ENCODE results near the gene CD55.

Gene CD55

GRCh38 chr1:207364614-207365013 is 43.1 kb downstream of the CD55 start:
- H3K36me3 ChIP-seq (ENCODE audit: control insufficient read depth, insufficient read depth, low read length), result no peaks in the 10 kb centered on the region

DNA sequence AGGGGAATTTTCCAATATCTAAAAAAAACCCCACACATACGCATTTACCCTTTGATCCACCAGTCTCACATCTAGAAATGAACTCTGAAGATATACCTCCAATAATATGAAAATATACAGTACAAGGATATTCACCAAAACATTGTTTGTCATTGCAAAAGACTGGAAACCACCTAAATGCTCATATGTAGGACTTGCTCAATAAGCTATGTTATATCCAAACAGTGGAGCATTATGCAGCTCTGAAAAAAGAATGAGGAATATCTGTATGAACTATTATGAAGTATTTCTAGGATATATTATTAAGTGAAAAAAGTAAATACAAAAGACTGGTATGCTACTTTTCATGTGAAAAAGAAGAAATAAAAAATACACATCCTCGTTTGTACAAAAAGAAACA is 43.6 kb downstream of the CD55 start:
- no peaks in the 10 kb centered on the region for H3K9me3 ChIP-seq (ENCODE audit: control insufficient read depth, insufficient read depth, low read depth, low read length)
- H3K27me3 ChIP-seq (ENCODE audit: control insufficient read depth, insufficient read depth, low read length), result no peaks in the 10 kb centered on the region
- no peak overlapping the region for H3K27ac ChIP-seq (ENCODE audit: low read depth, low read length)
- peaks cover 4% of the 10 kb centered on the region for H3K4me1 ChIP-seq (ENCODE audit: control insufficient read depth, insufficient read depth, low read length)
- H3K9ac ChIP-seq (ENCODE audit: low read length), result no peak overlapping the region
- no peaks in the 10 kb centered on the region for H3K36me3 ChIP-seq (ENCODE audit: control insufficient read depth, insufficient read depth, low read length)
- H3K4me3 ChIP-seq (ENCODE audit: low read depth, low read length), result no peak overlapping the region

More at GRCh38 chr1:207364614-207365013, 43.1 kb downstream of the CD55 start:
- no peaks in the 10 kb centered on the region for H3K9me3 ChIP-seq (ENCODE audit: control insufficient read depth, insufficient read depth, low read depth, low read length)
- H3K4me1 ChIP-seq (ENCODE audit: control insufficient read depth, insufficient read depth, low read length), result peaks cover 4% of the 10 kb centered on the region
- no peaks in the 10 kb centered on the region for H3K27me3 ChIP-seq (ENCODE audit: control insufficient read depth, insufficient read depth, low read length)
- H3K27ac ChIP-seq (ENCODE audit: low read depth, low read length), result no peak overlapping the region
- H3K9ac ChIP-seq (ENCODE audit: low read length), result no peak overlapping the region
- no peak overlapping the region for H3K4me3 ChIP-seq (ENCODE audit: low read depth, low read length)

GRCh38 chr1:207366022-207366421 is 44.5 kb downstream of the CD55 start:
- Histone ChIP-seq H3K4me3 (ENCODE audit: low read depth, low read length) (no peak overlapping the region), H3K4me1 (ENCODE audit: control insufficient read depth, insufficient read depth, low read length) (peaks cover 4% of the 10 kb centered on the region), H3K9ac (ENCODE audit: low read length) (no peak overlapping the region), H3K36me3 (ENCODE audit: control insufficient read depth, insufficient read depth, low read length) (no peaks in the 10 kb centered on the region), H3K27ac (ENCODE audit: low read depth, low read length) (no peak overlapping the region), H3K9me3 (ENCODE audit: control insufficient read depth, insufficient read depth, low read depth, low read length) (0 out of 2 replicates have a peak, but pooled peaks cover 1% of the 10 kb centered on the region), H3K27me3 (ENCODE audit: control insufficient read depth, insufficient read depth, low read length) (no peaks in the 10 kb centered on the region)

DNA sequence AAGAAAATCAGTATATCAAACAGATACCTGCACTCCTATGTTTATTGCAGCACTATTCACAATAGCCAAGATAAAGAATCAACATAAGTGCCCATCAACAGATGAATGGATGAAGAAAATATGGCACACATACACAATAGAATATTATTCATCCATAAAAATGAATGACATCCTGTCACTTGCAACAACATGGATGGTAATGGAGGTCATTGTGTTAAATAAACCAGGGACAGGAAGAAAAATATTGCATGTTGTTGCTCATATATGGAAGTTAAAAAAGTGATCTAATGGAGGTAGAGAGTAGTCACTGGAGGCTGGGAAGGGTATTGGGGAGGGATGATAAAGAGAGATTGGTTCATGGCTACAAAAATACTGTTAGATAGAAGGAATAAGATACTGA is 67.2 kb downstream of the CD55 start:
- H3K36me3 ChIP-seq (ENCODE audit: control insufficient read depth, insufficient read depth, low read length), result no peaks in the 10 kb centered on the region
- no peak overlapping the region for H3K9ac ChIP-seq (ENCODE audit: low read length)
- no peak overlapping the region for H3K4me3 ChIP-seq (ENCODE audit: low read depth, low read length)
- H3K9me3 ChIP-seq (ENCODE audit: control insufficient read depth, insufficient read depth, low read depth, low read length), result no peaks in the 10 kb centered on the region
- no peak overlapping the region for H3K27ac ChIP-seq (ENCODE audit: low read depth, low read length)
- no peaks in the 10 kb centered on the region for H3K4me1 ChIP-seq (ENCODE audit: control insufficient read depth, insufficient read depth, low read length)
- H3K27me3 ChIP-seq (ENCODE audit: control insufficient read depth, insufficient read depth, low read length), result no peaks in the 10 kb centered on the region

DNA sequence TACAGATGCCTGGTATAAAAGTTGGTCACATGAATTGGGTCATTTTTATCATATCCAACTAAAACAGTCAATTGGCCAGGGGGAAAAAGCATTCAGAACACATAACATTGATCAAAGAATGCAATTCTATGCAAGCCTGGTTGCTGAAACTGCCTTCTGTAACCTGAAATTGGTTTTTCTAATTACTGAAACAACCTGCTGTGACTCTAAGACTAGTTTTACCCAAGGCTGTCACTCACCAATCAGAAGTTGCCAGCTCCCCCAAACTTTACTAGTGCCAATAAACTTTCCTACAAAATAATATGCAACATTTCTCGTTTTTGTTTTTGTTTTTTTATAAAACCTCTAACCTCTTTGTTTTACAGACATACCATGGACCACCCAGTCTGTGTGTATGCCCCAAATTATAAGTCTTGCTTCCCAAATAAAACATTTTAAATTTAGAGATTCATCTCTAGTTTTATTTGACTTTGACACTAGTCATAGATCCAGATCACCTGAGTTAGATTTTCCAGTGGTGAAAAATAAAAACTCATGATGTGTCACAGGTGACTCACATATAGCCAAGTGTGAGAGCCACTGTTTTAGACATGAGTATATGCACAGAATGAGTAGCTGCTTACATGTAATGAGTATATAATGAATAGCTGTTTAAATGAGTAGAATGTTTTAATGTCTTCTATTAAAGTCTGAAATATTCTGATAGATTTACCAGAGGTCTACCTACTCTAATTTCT is 68.4 kb downstream of the CD55 start:
- H3K27ac ChIP-seq (ENCODE audit: low read depth, low read length), result no peak overlapping the region

GRCh38 chr1:207393610-207394009 is 72.1 kb downstream of the CD55 start:
- no peak overlapping the region for H3K27ac ChIP-seq (ENCODE audit: low read depth, low read length)
- H3K9me3 ChIP-seq (ENCODE audit: control insufficient read depth, insufficient read depth, low read depth, low read length), result no peaks in the 10 kb centered on the region
- no peaks in the 10 kb centered on the region for H3K27me3 ChIP-seq (ENCODE audit: control insufficient read depth, insufficient read depth, low read length)
- no peak overlapping the region for H3K9ac ChIP-seq (ENCODE audit: low read length)
- no peak overlapping the region for H3K4me3 ChIP-seq (ENCODE audit: low read depth, low read length)
- no peaks in the 10 kb centered on the region for H3K36me3 ChIP-seq (ENCODE audit: control insufficient read depth, insufficient read depth, low read length)
- no peaks in the 10 kb centered on the region for H3K4me1 ChIP-seq (ENCODE audit: control insufficient read depth, insufficient read depth, low read length)

More for the DNA sequence above, 68.4 kb downstream of the CD55 start:
- Histone ChIP-seq H3K4me3 (ENCODE audit: low read depth, low read length) (no peak overlapping the region), H3K9me3 (ENCODE audit: control insufficient read depth, insufficient read depth, low read depth, low read length) (no peaks in the 10 kb centered on the region), H3K4me1 (ENCODE audit: control insufficient read depth, insufficient read depth, low read length) (no peaks in the 10 kb centered on the region), H3K36me3 (ENCODE audit: control insufficient read depth, insufficient read depth, low read length) (no peaks in the 10 kb centered on the region), H3K9ac (ENCODE audit: low read length) (no peak overlapping the region), H3K27me3 (ENCODE audit: control insufficient read depth, insufficient read depth, low read length) (no peaks in the 10 kb centered on the region)

DNA sequence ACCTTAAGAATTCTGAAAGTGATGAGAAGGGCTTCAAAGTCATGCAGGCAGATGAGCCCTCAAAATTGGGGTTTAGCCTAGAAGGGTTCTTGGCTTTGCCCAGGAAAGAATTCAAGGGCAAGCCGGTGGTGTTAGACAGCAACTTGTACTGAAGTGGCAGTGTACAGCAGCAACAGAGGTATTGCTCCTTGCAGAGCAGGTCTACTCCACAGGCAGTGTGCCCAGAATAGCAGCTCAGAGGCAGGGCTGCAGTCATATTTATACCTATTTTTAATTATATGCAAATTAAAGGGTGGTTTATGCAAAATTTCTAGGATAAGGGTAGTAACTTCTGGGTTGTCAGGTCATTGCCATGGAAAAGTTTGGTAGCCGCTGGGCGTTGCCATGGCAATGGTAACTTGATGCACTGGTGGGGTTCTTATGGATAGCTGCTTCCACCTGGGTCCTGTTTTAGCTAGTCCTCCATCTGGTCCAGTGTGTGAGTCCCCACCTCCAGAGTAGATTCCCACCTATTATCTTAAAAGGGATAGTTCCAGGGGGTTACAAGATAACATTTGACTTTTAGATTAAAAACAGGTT is 74.8 kb downstream of the CD55 start:
- Histone ChIP-seq H3K9me3 (ENCODE audit: control insufficient read depth, insufficient read depth, low read depth, low read length) (no peaks in the 10 kb centered on the region), H3K27ac (ENCODE audit: low read depth, low read length) (no peak overlapping the region), H3K4me3 (ENCODE audit: low read depth, low read length) (no peak overlapping the region), H3K36me3 (ENCODE audit: control insufficient read depth, insufficient read depth, low read length) (no peaks in the 10 kb centered on the region), H3K4me1 (ENCODE audit: control insufficient read depth, insufficient read depth, low read length) (no peaks in the 10 kb centered on the region), H3K27me3 (ENCODE audit: control insufficient read depth, insufficient read depth, low read length) (no peaks in the 10 kb centered on the region), H3K9ac (ENCODE audit: low read length) (no peak overlapping the region)

DNA sequence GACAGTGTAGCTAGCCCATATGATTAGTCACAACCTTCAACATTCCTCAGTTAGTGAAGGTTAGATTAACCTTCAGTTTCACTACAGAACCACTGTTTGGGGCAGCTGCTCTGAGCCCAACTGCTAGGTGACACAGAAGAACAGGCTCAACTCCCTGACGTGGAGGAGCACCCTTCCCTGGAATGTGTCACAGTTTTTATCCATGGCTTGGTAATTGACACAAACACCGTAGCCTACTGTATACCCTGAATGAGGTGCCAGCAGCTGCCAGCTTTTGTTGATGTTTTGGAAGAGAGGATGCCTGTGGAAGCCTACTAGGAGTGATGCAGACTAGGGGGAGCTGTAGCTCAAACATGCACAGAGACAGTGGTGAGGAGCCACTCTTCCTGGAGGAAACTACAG is 76.0 kb downstream of the CD55 start:
- Histone ChIP-seq H3K36me3 (ENCODE audit: control insufficient read depth, insufficient read depth, low read length) (no peaks in the 10 kb centered on the region), H3K4me1 (ENCODE audit: control insufficient read depth, insufficient read depth, low read length) (no peaks in the 10 kb centered on the region), H3K27ac (ENCODE audit: low read depth, low read length) (no peak overlapping the region), H3K9ac (ENCODE audit: low read length) (no peak overlapping the region), H3K27me3 (ENCODE audit: control insufficient read depth, insufficient read depth, low read length) (no peaks in the 10 kb centered on the region), H3K9me3 (ENCODE audit: control insufficient read depth, insufficient read depth, low read depth, low read length) (no peaks in the 10 kb centered on the region), H3K4me3 (ENCODE audit: low read depth, low read length) (no peak overlapping the region)

GRCh38 chr1:207398986-207399385 is 77.5 kb downstream of the CD55 start:
- H3K4me1 ChIP-seq (ENCODE audit: control insufficient read depth, insufficient read depth, low read length), result no peaks in the 10 kb centered on the region
- H3K9me3 ChIP-seq (ENCODE audit: control insufficient read depth, insufficient read depth, low read depth, low read length), result no peaks in the 10 kb centered on the region
- H3K36me3 ChIP-seq (ENCODE audit: control insufficient read depth, insufficient read depth, low read length), result no peaks in the 10 kb centered on the region
- H3K27me3 ChIP-seq (ENCODE audit: control insufficient read depth, insufficient read depth, low read length), result no peaks in the 10 kb centered on the region
- no peak overlapping the region for H3K4me3 ChIP-seq (ENCODE audit: low read depth, low read length)
- no peak overlapping the region for H3K27ac ChIP-seq (ENCODE audit: low read depth, low read length)
- no peak overlapping the region for H3K9ac ChIP-seq (ENCODE audit: low read length)

- H3K4me1 ChIP-seq (ENCODE audit: control insufficient read depth, insufficient read depth, low read length), result no peaks in the 10 kb centered on the region
- no peak overlapping the region for H3K27ac ChIP-seq (ENCODE audit: low read depth, low read length)
- H3K36me3 ChIP-seq (ENCODE audit: control insufficient read depth, insufficient read depth, low read length), result no peaks in the 10 kb centered on the region
- no peak overlapping the region for H3K9ac ChIP-seq (ENCODE audit: low read length)
- no peak overlapping the region for H3K4me3 ChIP-seq (ENCODE audit: low read depth, low read length)
- no peaks in the 10 kb centered on the region for H3K9me3 ChIP-seq (ENCODE audit: control insufficient read depth, insufficient read depth, low read depth, low read length)
- H3K27me3 ChIP-seq (ENCODE audit: control insufficient read depth, insufficient read depth, low read length), result no peaks in the 10 kb centered on the region
Observed at GRCh38 chr1:207401578-207401977, 80.1 kb downstream of the CD55 start.

DNA sequence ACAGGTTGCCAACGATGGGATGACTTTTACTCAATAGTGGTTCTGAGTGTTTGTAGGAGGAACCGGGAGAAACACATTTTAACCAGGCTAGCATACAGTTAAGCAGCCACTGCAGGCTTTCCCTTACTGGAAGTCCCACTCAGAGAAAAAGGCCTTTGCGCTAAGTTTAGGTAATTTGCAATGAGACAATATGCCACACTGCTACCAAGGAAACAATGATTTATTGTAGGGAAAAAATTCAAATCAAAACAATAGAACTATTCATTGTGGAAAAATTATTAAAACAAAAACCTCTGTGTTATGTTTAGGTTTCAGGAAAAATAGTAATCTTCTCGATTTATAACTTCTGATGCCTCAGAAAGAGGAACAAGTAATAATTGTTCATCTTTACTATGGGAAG is 81.3 kb downstream of the CD55 start:
- no peaks in the 10 kb centered on the region for H3K36me3 ChIP-seq (ENCODE audit: control insufficient read depth, insufficient read depth, low read length)
- no peak overlapping the region for H3K4me3 ChIP-seq (ENCODE audit: low read depth, low read length)
- no peaks in the 10 kb centered on the region for H3K27me3 ChIP-seq (ENCODE audit: control insufficient read depth, insufficient read depth, low read length)
- no peaks in the 10 kb centered on the region for H3K9me3 ChIP-seq (ENCODE audit: control insufficient read depth, insufficient read depth, low read depth, low read length)
- H3K27ac ChIP-seq (ENCODE audit: low read depth, low read length), result no peak overlapping the region
- H3K9ac ChIP-seq (ENCODE audit: low read length), result no peak overlapping the region
- H3K4me1 ChIP-seq (ENCODE audit: control insufficient read depth, insufficient read depth, low read length), result no peaks in the 10 kb centered on the region

All from HUES6 (cell line).